GM21390 (cell line): ENCODE measurements around the gene MDM4.
"Not testable (repeated sequence)": the region's sequence is repeated elsewhere in the genome, so short reads cannot be mapped to it uniquely, and the experiment has no call there.

Source experiments
- ATAC-seq: cut with Tn5 transposase; IDR thresholded peaks from one replicate; pipeline ENCODE4 v1.9.1; 2021; ENCODE audit not compliant: unreplicated experiment

Gene MDM4, protein sequence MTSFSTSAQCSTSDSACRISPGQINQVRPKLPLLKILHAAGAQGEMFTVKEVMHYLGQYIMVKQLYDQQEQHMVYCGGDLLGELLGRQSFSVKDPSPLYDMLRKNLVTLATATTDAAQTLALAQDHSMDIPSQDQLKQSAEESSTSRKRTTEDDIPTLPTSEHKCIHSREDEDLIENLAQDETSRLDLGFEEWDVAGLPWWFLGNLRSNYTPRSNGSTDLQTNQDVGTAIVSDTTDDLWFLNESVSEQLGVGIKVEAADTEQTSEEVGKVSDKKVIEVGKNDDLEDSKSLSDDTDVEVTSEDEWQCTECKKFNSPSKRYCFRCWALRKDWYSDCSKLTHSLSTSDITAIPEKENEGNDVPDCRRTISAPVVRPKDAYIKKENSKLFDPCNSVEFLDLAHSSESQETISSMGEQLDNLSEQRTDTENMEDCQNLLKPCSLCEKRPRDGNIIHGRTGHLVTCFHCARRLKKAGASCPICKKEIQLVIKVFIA

DNA sequence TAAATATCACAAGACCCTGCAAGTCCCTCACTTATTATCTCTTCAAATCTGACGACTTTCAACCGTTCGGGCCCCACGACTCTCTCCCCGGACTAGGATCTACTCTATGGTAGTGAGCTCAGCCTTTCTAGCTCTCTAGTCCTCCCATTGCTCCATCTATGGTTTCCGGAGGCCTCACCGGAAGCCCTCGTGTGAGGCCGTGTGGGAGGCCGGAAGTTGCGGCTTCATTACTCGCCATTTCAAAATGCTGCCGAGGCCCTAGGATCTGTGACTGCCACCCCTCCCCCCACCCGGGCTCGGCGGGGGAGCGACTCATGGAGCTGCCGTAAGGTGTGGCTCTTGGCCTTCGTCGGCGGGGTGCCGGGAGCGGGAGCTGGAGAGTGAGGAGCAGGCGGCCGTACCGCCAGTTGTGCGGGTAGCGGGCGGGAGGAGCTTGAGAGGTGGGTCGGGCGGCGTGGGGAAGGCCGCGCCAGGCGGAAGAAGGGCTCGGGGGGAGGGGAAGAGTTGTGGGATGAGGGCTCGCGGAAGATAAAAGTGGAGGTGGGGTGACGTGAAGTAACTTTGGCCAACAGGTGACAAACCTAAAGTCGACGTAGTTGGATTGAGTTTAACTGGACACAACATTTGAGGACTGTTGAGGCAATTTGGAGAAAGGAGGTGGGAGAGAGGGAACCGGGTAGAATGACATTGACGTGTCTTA, at the start of gene MDM4:
MDM4 (plus strand) TSS at position 227 of the 700 bp plus-strand sequence. CDS start 9,113 bp downstream, outside the sequence.
- ATAC-seq = peak; percentile 70

DNA sequence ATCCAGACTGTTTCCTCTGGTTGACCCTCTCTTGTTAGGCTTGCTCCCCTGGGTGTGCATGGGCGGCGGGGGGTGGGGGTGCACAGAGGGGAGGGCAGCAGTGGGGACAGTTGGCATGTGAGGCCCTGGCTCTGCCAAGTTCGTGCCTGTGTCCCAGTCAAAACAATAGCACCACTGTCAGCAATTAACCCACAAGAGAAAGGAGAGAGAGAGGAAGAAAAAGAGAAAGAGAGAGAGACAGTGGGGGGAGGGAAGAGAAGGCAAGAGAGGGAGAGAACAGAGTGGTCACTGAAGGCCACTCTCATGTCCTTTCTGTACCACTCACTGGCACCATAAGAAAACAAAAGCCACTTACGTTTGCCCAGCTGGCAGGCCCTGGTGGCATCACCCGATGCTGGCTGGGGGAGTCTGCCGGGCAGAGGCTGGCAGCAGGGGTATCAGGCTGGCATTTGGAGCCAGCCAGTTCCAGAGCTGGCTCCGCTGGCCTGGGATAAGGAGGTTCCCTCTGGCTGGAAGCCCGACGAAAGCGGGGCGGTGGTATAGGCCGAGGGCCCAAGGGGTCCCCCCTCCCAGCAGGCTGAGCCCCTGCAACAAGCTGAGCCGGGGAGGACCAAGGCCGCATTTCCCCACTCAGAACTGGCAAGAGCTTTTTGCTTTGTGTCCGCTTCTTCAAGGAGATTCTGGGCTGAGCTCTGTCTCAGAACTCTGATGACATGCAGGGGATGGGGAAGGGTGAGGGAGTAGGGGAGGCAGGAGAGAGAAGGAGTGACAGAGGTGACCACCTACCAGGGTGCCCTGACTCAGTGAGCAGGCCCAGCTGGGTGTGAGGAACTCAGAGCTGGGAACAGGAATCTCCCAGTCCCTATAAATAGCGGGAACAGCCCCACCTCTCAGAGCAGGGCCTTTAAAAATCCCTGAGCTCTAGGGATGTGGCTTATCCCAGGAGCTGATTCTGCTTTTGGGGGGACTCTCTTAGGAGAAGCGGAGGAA, 49.5 kb upstream of the MDM4 start:
- no peak for ATAC-seq

DNA sequence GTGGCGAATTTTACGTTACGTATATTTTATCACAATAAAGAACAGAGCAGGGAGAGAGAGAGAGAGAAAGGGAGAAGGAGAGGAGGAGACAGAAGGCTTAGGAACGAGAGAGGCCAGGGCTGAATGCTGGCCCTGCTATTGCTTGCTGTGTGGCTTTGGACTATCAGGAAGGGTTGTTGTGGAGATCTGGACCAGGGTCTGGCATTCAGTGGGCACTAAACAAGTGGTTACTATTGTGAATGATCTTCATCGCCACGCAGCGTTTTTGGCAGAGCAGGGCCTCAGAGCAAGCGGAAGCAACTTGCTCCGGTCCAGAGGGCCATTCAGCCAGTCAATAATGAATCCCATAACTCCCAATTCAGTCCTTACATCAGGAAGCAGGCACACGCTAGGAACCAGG, 48.0 kb upstream of the MDM4 start:
- ATAC-seq = no peak

DNA sequence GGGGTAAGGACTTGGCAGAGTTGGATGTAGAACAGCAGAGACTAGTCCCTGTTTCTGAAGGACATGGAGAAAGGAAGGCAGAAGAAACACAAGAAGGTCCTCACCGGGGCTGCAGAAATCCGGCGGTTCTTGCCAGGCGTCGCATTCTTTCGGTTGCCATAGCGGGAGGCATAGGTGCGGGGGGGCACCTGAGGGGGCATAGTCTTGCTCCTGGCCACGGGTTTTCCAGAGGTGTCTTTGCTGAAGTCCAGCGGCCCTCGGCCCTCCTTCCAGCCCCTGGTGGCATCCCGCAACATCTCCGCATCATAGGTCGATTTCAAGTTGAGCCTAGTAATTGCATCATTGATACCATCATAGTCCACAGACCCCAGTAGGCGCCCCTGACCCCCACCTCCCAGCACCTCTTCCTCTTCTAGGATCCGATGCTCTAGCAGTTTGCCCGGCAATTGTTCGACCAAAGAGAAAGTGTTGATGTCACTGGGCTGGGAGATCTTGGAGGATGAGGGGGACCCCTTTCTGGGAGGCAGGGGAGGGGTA, 47.4 kb upstream of the MDM4 start:
- no peak for ATAC-seq

DNA sequence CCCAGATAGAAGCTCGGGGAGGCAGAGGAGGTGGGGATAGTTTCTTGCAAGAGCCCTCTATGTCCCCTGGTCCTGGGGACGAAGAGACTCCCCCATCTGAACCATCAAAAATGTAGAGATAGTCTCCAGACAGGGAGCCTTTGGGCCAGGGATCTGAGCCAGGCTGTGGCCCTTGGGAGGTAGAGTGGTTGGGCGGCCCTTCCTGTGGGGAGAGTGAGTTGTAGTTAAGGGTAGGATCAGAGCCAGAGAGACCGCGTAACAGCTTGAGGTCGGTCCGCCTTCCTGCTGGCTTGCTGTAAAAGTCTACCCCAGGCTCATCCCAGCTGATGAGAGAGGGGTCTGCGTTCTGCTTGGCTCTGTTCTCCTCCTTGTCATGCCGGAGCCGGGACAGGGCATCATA, 46.9 kb upstream of the MDM4 start:
- no peak for ATAC-seq

DNA sequence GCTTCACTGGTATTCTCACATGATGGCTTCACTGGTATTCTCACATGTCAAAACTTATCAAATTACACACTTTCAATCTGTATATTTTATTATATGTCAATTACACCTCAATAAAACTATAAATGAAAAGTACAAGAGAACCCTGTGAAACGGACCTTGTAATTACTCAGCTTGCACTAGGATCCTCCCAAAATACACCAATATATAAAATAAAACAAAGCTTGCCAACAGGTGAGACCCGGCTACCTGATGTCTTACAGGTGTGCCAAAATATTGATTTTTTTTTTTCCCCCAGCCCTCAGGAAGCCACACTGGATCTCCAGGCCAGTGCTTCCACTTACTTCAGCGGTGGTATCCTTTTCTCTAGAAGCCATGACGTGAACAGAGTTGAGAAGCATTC, 44.5 kb upstream of the MDM4 start:
- no peak for ATAC-seq

DNA sequence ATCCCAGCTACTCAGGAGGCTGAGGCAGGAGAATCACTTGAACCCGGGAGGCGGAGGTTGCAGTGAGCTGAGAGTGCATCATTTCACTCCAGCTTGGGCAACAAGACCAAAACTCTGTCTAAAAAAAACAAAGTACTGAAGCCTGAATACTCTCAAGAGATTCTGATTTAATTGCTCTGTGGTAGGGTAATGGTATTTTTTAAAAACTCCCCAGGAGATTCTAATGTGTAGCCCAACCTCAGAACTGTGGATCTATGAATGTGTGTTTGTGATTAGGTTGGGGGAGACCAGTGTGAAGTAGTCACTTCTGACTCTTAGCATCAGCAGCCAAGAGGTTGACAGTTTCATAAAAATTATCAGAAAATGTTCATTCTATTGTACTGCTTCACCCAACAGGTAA, 43.5 kb upstream of the MDM4 start:
- no peak for ATAC-seq

DNA sequence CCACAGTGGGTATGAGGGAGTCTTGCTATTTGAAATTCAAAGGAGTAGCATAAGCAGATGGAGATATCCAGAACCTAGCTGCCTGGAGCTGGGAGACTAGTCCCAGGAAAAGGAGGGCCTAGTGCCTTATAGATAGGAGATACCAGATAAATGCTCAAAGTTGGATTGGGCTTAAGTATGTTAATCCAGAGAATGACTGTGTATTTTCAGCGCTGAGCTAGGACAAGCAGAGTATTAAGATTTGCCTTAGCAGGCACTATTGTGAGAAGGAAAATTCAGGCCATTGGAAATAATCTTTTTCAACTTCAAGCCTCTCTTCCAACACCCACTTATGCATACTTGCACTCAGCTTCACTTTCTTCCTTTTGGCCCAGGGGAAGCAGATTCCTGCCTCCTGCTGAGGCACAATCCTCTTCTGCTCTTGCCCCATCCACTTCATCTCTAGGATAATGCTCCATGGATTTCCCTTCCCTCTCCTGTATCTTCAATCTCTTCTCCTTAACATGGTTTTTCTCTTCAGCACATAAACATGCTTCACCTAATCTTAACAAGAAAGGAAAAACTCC, 42.7 kb upstream of the MDM4 start:
- ATAC-seq = no peak

DNA sequence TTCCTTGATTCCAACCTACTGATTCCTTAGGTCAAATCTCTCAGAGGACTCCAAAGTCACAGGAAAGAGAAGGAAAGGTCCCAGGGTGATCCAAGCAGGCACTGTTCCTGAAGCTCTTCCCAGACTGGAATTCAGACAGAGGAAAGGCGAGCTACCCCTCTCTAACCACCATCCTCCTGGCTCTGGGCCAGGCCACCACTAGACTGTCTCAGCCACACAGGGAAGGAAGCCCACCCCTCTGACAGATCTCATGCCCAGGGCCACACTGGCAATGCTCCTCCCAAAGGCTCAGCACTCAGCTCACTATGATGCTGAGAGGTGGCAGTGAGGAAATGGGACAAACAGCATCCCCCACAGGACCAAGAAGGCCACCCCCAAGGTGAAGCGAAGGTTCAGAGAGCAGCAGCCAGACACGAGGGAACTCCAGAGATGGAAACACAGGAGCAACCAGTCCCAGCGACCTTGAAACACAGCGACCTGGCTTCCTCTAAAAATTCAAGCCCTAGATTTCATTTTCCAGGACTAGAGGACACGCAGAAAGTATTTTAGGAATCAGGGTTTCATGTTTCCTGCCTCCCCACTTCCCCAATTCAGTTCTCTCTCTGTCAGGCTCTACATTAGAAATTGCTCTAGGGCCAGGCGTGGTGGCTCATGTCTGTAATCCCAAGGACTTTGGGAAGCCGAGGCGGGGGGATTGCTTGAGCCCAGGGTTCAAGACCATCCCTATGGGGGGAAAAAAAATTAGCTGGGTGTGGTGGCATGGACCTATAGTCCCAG, 40.4 kb upstream of the MDM4 start:
- no peak for ATAC-seq

DNA sequence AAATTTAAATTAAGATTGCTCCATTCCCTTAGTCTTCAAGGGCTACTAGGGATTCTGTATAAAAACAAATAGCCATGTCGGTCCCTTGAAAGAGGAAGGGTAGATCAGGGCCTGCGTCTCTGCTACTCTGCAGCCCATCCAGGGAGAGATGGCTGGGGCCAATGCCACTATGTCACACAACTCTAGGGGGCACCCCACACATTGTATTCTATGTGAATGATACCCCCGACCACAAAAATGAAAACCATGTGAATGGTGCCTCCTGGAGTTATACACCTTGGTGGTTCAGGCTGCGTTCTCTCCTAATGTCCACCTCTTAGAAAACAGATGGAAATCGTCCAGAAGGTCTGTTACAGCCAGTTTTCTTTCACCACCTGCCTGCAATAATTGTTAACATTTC, 39.6 kb upstream of the MDM4 start:
- ATAC-seq = no peak

DNA sequence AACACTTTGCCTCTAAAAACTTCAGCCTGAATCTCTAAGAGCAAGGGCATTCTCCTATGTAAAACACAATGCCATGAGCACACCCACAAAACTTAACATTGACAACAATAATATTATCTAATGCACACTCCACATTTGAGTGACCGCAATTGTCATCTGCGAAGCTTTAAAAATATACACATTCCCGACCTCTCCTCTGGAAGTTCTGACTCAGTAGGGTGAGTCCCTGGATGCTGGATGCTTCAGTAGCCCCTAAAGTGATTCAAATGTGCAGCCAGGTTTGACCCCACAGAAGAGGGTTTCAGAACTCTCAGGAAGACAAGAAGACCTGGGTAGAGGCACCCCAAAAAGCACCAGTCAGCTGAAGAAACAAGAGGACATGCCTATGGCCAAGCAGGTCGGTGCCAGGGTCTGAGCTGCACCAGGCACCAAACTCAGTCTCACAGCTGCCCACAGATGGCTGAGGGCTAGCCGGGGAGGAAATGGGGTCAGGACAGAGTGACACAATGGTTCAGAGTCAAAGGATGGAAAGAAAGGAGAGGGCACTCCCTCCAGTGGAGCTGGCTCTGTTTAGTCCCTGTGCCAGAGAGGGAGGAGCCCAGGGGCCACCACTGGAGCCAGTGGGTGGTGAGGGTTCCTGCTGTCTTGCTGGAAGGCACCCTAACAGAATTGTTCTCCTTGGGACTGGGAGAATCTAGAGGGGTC, 39.0 kb upstream of the MDM4 start:
- no peak for ATAC-seq

DNA sequence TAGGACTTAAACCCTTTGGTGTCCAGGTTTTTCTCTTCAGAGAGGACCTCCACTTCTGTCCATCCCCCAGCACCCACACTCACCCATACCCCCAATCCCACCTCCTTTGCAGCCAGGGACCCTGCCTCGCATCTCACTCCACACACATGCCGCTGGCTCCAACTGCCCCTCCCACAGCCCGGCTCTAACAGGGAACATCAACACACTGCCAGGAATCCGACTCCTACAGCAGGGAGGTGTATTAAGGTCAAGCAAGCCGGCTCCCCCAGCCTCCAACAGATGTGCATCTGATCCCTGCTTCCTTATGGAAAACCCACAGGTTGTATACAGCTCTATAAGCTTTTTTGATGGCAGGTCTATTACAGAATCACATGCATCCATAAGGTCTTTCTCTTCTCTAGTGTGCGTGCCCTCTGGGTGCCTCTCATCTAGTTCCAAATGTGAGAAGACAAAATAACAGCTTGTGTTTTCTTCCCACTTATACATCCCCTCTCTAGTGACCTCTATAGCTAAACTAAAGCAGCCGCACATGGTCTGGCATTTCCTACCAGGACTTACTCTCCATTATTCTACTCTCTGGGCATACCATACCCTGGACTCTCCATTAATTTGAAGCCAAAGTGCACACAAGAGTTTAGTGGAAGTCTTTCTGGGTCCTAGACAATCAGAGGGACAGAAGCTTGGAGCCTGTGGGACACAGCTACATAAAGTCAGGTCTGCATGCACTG, 37.9 kb upstream of the MDM4 start:
- ATAC-seq = no peak

DNA sequence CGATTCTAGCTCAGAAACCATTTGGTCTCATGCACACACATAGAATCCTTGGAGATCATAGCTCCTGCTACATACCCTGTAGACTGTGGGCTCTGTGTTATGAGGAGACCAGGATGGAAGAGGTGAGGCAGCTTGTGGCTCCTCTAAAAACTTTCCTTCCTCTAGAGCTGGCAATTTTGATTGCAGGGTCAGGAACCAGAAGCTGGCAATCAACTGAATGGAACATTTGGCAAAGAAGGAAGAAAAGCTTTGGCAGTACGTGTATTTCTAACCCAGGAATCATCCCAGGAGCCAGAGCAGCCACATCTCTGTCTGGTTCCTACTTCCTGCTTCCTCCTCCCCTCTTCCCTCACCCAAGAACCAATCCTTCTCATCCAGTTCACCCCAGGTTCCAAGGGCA, 37.3 kb upstream of the MDM4 start:
- ATAC-seq = no peak

DNA sequence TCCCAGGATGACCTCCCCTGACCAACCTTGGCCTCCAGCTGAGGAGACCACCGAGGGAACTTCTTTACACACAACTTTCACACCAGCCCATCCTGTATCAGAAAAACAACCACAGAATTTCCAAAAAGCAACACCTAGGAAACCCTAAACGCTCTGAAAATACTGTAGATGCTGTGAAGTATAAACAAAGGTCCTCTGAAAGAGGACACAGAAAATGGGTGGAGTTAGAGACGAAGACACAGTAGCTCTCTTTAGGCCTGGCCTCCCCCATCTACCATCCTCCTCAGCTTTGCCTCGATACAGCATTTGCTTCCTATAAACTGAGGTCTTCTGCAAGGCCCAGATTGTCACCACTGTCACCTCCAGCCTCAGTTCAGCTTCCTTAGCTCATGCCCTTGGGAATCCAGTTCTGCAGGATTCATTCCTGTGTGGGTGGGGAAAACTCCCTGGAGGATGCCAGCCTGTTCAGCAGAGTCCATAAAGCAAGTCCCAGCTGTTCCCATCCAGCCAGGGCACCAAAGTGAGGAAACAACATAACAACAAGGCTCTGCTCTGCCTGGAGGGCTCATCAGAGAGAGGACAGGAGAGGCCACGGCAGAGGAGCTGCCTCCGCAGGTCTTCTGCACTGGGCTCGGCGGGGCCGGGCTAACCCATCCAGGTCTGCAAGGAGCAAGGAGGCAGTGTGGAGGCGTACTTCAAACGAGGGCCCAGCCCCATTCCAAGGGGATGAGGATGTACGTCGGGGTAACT, 36.6 kb upstream of the MDM4 start:
- no peak for ATAC-seq

DNA sequence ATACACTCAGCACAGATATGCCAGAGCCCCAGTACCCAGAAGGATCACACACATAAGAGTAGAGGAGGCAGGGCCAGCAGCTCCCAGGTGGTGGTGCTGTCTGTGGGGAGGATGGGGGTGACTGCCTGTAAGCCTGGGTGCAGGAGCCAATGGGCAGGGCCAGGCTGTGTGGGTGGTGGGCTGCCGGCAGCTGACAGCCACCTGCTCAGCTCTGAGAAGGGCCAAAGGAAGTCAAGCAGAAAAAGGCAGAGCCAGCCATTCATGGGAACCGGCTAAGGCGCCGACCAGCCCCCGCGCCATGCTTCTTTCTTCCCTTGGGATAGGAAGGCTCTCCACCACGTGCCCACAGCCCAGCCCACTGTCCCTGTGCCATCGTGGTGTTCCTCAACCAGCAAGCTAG, 35.7 kb upstream of the MDM4 start:
- peak; percentile 61 for ATAC-seq

DNA sequence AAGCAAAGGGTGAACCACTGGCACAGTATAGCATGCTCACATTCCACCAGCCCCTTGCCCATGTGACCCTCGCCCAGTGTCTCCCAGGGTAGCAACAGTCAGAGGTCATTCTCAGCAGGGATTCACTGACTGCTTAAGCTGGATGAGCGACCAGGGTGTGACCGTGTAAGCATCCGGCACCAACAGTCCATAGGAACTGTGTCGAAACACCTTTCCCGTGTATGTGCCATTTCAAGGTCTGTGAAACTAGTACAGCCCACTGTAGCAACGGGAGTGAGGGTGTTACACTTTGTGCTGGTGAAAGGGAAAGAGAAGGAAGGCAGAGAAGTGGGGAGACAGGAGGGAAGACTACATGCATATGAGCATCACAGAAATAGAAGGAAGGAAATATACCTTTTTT, 32.4 kb upstream of the MDM4 start:
- ATAC-seq = no peak

DNA sequence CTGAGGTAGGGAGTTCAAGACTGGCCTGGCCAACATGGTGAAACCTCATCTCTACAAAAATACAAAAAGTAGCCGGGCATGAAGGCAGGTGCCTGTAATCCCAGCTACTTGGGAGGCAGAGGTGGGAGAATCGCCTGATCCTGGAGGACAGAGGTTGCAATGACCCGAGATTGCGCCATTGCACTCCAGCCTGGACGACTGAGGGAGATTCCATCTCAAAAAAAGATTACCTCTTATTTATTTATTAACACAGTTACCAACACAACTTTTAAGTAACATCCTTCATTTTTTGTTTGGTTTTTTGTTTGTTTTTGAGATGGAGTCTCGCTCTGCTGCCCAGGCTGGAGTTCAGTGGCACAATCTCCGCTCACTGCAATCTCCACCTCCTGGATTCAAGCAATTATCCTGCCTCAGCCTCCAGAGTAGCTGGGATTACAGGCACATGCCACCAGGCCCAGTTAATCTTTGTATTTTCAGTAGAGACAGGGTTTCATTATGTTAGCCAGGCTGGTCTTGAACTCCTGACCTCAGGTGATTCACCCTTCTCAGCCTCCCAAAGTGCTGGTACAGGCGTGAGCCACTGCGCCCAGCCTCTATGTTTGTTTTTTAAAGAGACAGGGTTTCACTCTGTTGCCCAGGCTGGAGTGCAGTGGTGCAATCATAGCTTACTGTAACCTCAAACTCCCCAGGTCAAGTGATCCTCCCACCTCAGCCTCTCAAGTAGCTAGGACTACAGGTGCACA, 29.5 kb upstream of the MDM4 start:
- not testable (repeated sequence) for ATAC-seq
